Hippocampal formation (tissue), 2 donors: Measurements from ENCODE around the gene EPSTI1.

Experiments used
- DNase-seq, 2 donors: peaks; one replicate each; lab custom pipeline; 2025; lab: John Stamatoyannopoulos, UW

EPSTI1 gene

GRCh38 chr13:42971691-42972347 is 20.2 kb downstream of the EPSTI1 start:
- DNase-seq, result no peak

- peak in 1 of 2 donors; percentile 7 for DNase-seq
Measured at GRCh38 chr13:42970824-42971690, 21.0 kb downstream of the EPSTI1 start.

GRCh38 chr13:42969565-42970172 is 22.4 kb downstream of the EPSTI1 start:
- DNase-seq, result peak; percentile 42 to 53

GRCh38 chr13:42968906-42969305 is 23.1 kb downstream of the EPSTI1 start:
- DNase-seq, result no peak

GRCh38 chr13:42967660-42968059 is 24.4 kb downstream of the EPSTI1 start:
- DNase-seq, result no peak

GRCh38 chr13:42965281-42965680 is 26.8 kb downstream of the EPSTI1 start:
- no peak for DNase-seq

GRCh38 chr13:42964761-42965161 is 27.3 kb downstream of the EPSTI1 start:
- no peak for DNase-seq

- no peak for DNase-seq
Measured at GRCh38 chr13:42959615-42960014, 32.4 kb downstream of the EPSTI1 start.

GRCh38 chr13:42957881-42958280 is 34.2 kb downstream of the EPSTI1 start:
- DNase-seq, result no peak

GRCh38 chr13:42950181-42950580 is 41.9 kb downstream of the EPSTI1 start:
- DNase-seq, result no peak

- DNase-seq, result no peak
Measured at GRCh38 chr13:42947925-42948324, 44.1 kb downstream of the EPSTI1 start.

- DNase-seq, result no peak
Measured at GRCh38 chr13:42946927-42947326, 45.1 kb downstream of the EPSTI1 start.

- no peak for DNase-seq
Measured at GRCh38 chr13:42929886-42930535, 62.0 kb downstream of the EPSTI1 start.

GRCh38 chr13:42926555-42926954 is 65.5 kb downstream of the EPSTI1 start:
- DNase-seq, result no peak

GRCh38 chr13:42926043-42926442 is 66.0 kb downstream of the EPSTI1 start:
- DNase-seq, result no peak

GRCh38 chr13:42925626-42926025 is 66.4 kb downstream of the EPSTI1 start:
- DNase-seq, result no peak

- no peak for DNase-seq
Measured at GRCh38 chr13:42924344-42924743, 67.7 kb downstream of the EPSTI1 start.

GRCh38 chr13:42907745-42908144 is 84.3 kb downstream of the EPSTI1 start:
- no peak for DNase-seq

- no peak for DNase-seq
Measured at GRCh38 chr13:42906257-42906656, 85.8 kb downstream of the EPSTI1 start.

GRCh38 chr13:42905579-42905978 is 86.5 kb downstream of the EPSTI1 start:
- DNase-seq, result no peak

- no peak for DNase-seq
Measured at GRCh38 chr13:42899266-42899665, 92.8 kb downstream of the EPSTI1 start.

GRCh38 chr13:42895776-42896175 is 96.3 kb downstream of the EPSTI1 start:
- DNase-seq, result no peak
